K562 (cell line): Measurements from ENCODE around the gene ODF2. TPM values are rescaled to one million over a fixed set of nuclear protein-coding genes. Genes with fewer than 3 reads are reported as not detected.

Experiments
- ATAC-seq: fragments of 200-7000 bp; cut with Tn5 transposase; 3 replicates; pipeline ENCODE4 v1.9.1; 2020; ENCODE audit warnings: moderate library complexity
- BruUV-seq: library from RNA; stranded (reverse); fragments of 400-500 nt; replicated peaks from 2 replicates; lab custom pipeline; 2021; lab: Mats Ljungman, UMichigan
- CTCF ChIA-PET: fragments of 300-600 bp; formaldehyde crosslinking; extraction: SDS; loops from one replicate; lab custom pipeline; 2021; ENCODE audit warnings: low intra/inter-chr PET ratio; lab: Yijun Ruan, JAX
- POLR2A ChIA-PET: fragments of 300-600, 350-650 bp; sonication (Branson Sonifier 250); formaldehyde crosslinking; extraction: SDS; loops from one replicate; lab custom pipeline; 2021; ENCODE audit warnings: antibody characterized with exemption, inconsistent platforms; lab: Yijun Ruan, JAX
- DNase-seq, 4 experiments: peaks; one replicate each; pipeline versions ENCODE4 v3.0.0 to v3.0.0-alpha.2; 2011 to 2018; ENCODE audit warnings: low spot score in 3 of 4, mixed read lengths in 3 of 4; ENCODE audit errors: extremely low read depth in 1 of 4
- FAIRE-seq: peaks from 2 replicates; lab custom pipeline; 2011; peaks lifted over from hg19 to GRCh38; lab: Jason Lieb, UNC
- H2AFZ ChIP-seq: 2 replicates; pipeline ENCODE4 v1.6.0; 2011; ENCODE audit warnings: low read depth, low read length, control low read depth, inconsistent platforms
- H3K27ac ChIP-seq: fragments of 200-600 bp; 3 replicates; pipeline ENCODE4 v1.8.0; 2011; ENCODE audit warnings: low read depth, mild to moderate bottlenecking, control low read depth, inconsistent platforms, low read length, moderate library complexity, mixed read lengths; ENCODE audit errors: extremely low read depth
- H3K27me3 ChIP-seq, 2 experiments: fragments of 300-600 bp in 1 of 2; 2 replicates in 1 of 2; 3 replicates in 1 of 2; pipeline versions ENCODE4 v1.6.0 to v1.8.0; 2011; ENCODE audit warnings: inconsistent platforms in 2 of 2, low read length in 2 of 2, mild to moderate bottlenecking in 1 of 2, mixed read lengths in 1 of 2, moderate library complexity in 1 of 2; ENCODE audit not compliant: control insufficient read depth in 2 of 2, insufficient read depth in 2 of 2
- H3K36me3 ChIP-seq: fragments of 300-600 bp; 3 replicates; pipeline ENCODE4 v1.8.0; 2011; ENCODE audit warnings: mild to moderate bottlenecking, low read length, inconsistent platforms; ENCODE audit not compliant: control insufficient read depth, insufficient read depth
- H3K4me1 ChIP-seq, 2 experiments: fragments of 200-600 bp in 1 of 2; replicated peaks in 1 of 2; 2 replicates in 1 of 2; 3 replicates in 1 of 2; pipeline versions ENCODE4 v1.5.1 to v1.8.0; 2011; ENCODE audit warnings: inconsistent platforms in 2 of 2, low read length in 2 of 2, mild to moderate bottlenecking in 1 of 2, mixed read lengths in 1 of 2, moderate library complexity in 1 of 2; ENCODE audit not compliant: control insufficient read depth in 2 of 2, insufficient read depth in 2 of 2
- H3K4me2 ChIP-seq: 2 replicates; pipeline ENCODE4 v1.6.1; 2011; ENCODE audit warnings: low read length, control low read depth, inconsistent platforms, mixed read lengths; ENCODE audit not compliant: insufficient read depth
- H3K4me3 ChIP-seq: fragments of 200-600 bp; sonication (generic), shearing (Covaris generic); 2 replicates; pipeline ENCODE4 v1.5.1; 2016; ENCODE audit warnings: control low read depth, inconsistent platforms
- H3K79me2 ChIP-seq: fragments of 200-600 bp; 3 replicates; pipeline ENCODE4 v1.8.0; 2011; ENCODE audit warnings: low read length, inconsistent platforms; ENCODE audit not compliant: control insufficient read depth, insufficient read depth
- H3K9ac ChIP-seq, 2 experiments: 2 replicates each; pipeline versions ENCODE4 v1.6.0 to v1.6.1; 2011; ENCODE audit warnings: low read depth in 2 of 2, low read length in 2 of 2, control low read depth in 1 of 2, inconsistent platforms in 1 of 2, mild to moderate bottlenecking in 1 of 2, mixed read lengths in 1 of 2; ENCODE audit not compliant: insufficient read depth in 1 of 2
- H3K9me1 ChIP-seq: one replicate; pipeline ENCODE4 v1.6.0; 2011; ENCODE audit warnings: inconsistent platforms, mild to moderate bottlenecking, low read length, moderate library complexity; ENCODE audit not compliant: control insufficient read depth, insufficient read depth
- H3K9me3 ChIP-seq: replicated peaks from 2 replicates; pipeline ENCODE4 v1.5.1; 2011; ENCODE audit warnings: low read depth, low read length, inconsistent platforms; ENCODE audit not compliant: control insufficient read depth, insufficient read depth
- H4K20me1 ChIP-seq: replicated peaks from 2 replicates; pipeline ENCODE4 v1.6.1; 2011; ENCODE audit warnings: low read length, inconsistent platforms, mixed read lengths; ENCODE audit not compliant: control insufficient read depth, insufficient read depth
- CCAR2 ChIP-seq: fragments of 200-400 bp; formaldehyde crosslinking; IDR thresholded peaks from 2 replicates; pipeline ENCODE4 v1.6.1; 2017; ENCODE audit warnings: mild to moderate bottlenecking, low read depth, low read length
- CEBPB ChIP-seq: fragments of 450-650 bp; IDR thresholded peaks from 2 replicates; pipeline ENCODE4 v1.6.1; 2016; ENCODE audit warnings: missing genetic modification characterization, missing compliant biosample characterization
- CEBPG ChIP-seq, 3 experiments: fragments of 200-800 bp in 1 of 3; sonication (Bioruptor generic) in 1 of 3; sonication (generic) in 1 of 3; formaldehyde crosslinking in 1 of 3; IDR thresholded peaks in 2 of 3; conservative IDR thresholded peaks in 1 of 3; 2 replicates each; pipeline versions ENCODE4 v1.6.1 to v1.8.0; 2016 to 2022; ENCODE audit warnings: missing compliant biosample characterization in 2 of 3, missing genetic modification characterization in 2 of 3, mild to moderate bottlenecking in 1 of 3, missing genetic modification reagents in 1 of 3
- FOXM1 ChIP-seq, 2 experiments: fragments of 450-650 bp in 1 of 2; sonication (generic) in 1 of 2; formaldehyde crosslinking in 1 of 2; IDR thresholded peaks; 2 replicates each; pipeline versions ENCODE4 v1.6.1 to v1.9.0; 2017 to 2022; ENCODE audit warnings: low read depth in 2 of 2, mild to moderate bottlenecking in 2 of 2, missing genetic modification reagents in 1 of 2, moderate library complexity in 1 of 2
- HNRNPK ChIP-seq: fragments of 200-400 bp; formaldehyde crosslinking; IDR thresholded peaks from one replicate; pipeline ENCODE4 v1.6.1; 2018; ENCODE audit warnings: mild to moderate bottlenecking, low read depth, low read length; ENCODE audit not compliant: poor library complexity, severe bottlenecking
- MBD2 ChIP-seq: sonication (generic); IDR thresholded peaks from 2 replicates; pipeline ENCODE4 v1.6.1; 2016; ENCODE audit warnings: low read depth, borderline replicate concordance
- MECOM ChIP-seq: fragments of 250-450 bp; sonication (Bioruptor Pico); IDR thresholded peaks from 2 replicates; pipeline ENCODE4 v1.8.0; 2022; ENCODE audit warnings: inconsistent platforms
- NFRKB ChIP-seq: fragments of 450-650 bp; IDR thresholded peaks from 2 replicates; pipeline ENCODE4 v1.6.1; 2016; ENCODE audit warnings: low read depth
- NR2C2 ChIP-seq, 2 experiments: fragments of 200-800 bp in 1 of 2; sonication (Bioruptor generic) in 1 of 2; sonication (generic) in 1 of 2; formaldehyde crosslinking in 1 of 2; IDR thresholded peaks; 2 replicates each; pipeline versions ENCODE4 v1.6.1 to v1.8.0; 2016 to 2022; ENCODE audit warnings: mild to moderate bottlenecking in 1 of 2, missing compliant biosample characterization in 1 of 2, missing genetic modification characterization in 1 of 2, missing genetic modification reagents in 1 of 2
- PML ChIP-seq: IDR thresholded peaks from 2 replicates; pipeline ENCODE4 v1.6.1; 2012; ENCODE audit warnings: low read length, inconsistent platforms
- YY1 ChIP-seq, 3 experiments: IDR thresholded peaks; 2 replicates each; pipeline ENCODE4 v1.6.1; 2011; ENCODE audit warnings: low read length in 2 of 3, mild to moderate bottlenecking in 2 of 3, moderate library complexity in 2 of 3, borderline replicate concordance in 1 of 3, control low read depth in 1 of 3, low read depth in 1 of 3; ENCODE audit not compliant: insufficient read depth in 3 of 3, insufficient replicate concordance in 2 of 3, control insufficient read depth in 1 of 3, insufficient read length in 1 of 3; ENCODE audit errors: extremely low read depth in 1 of 3
- ZNF232 ChIP-seq: sonication (generic); formaldehyde crosslinking; IDR thresholded peaks from 2 replicates; pipeline ENCODE4 v1.8.0; 2022; ENCODE audit warnings: mild to moderate bottlenecking, missing genetic modification reagents
- ZNF449 ChIP-seq: fragments of 250-450 bp; sonication (Bioruptor Pico); IDR thresholded peaks from 2 replicates; pipeline ENCODE4 v1.8.0; 2022; ENCODE audit warnings: moderate library complexity, mild to moderate bottlenecking, inconsistent platforms
- WGBS: fragments of 100-300 bp; shearing (Covaris generic); methylation state at CpG from one replicate; pipeline ENCODE4 v1.1.6; 2016; ENCODE audit warnings: low coverage, mixed read lengths; ENCODE audit not compliant: insufficient coverage; ENCODE audit errors: missing lambda C conversion rate; 5-methylcytosine and 5-hydroxymethylcytosine counted together
- in situ Hi-C: fragments of 300-500 bp; cut with MboI; formaldehyde crosslinking; loops from 4 replicates; pipeline ENCODE4 v1.15.0; 2018; ENCODE audit warnings: inconsistent platforms, mixed read lengths
- intact Hi-C: fragments of 100-400 bp; cut with micrococcal nuclease; formaldehyde crosslinking; loops from 2 replicates; pipeline ENCODE4 v1.14.2; 2022
- polyA plus RNA-seq, 8 experiments: library from polyadenylated mRNA; depleted of rRNA in 4 of 8; stranded (reverse) in 5 of 8; unstranded in 3 of 8; fragments of >200 nt; fragmentation: Nextera tagmentation in 2 of 8; fragmentation: Illumina TruSeq in 1 of 8; extraction: Ambion mirVana in 2 of 8; extraction: Trizol in 1 of 8; gene quantifications; 2 replicates each; pipeline versions ENCODE4 v1.2.1 to v1.2.3, GENCODE V29; 2011 to 2014; ENCODE audit warnings: inconsistent platforms in 1 of 8, missing spikeins in 1 of 8
- total RNA-seq, 7 experiments: library from RNA; depleted of rRNA in 6 of 7; stranded (reverse); fragments of >200 nt in 6 of 7; fragmentation: Illumina TruSeq in 2 of 7; extraction: Trizol in 2 of 7; gene quantifications; 2 replicates each; pipeline versions ENCODE4 v1.2.1 to v1.2.3, GENCODE V29; 2011 to 2021; ENCODE audit warnings: low replicate concordance in 1 of 7
- TF ChIP-seq, protein P1 (sequence below), 2 experiments: fragments of 200-800 bp in 1 of 2; sonication (Bioruptor generic) in 1 of 2; sonication (generic) in 1 of 2; formaldehyde crosslinking in 1 of 2; IDR thresholded peaks in 1 of 2; conservative IDR thresholded peaks in 1 of 2; 2 replicates each; pipeline versions ENCODE4 v1.5.0 to v1.6.1; 2016 to 2020; ENCODE audit warnings: missing compliant biosample characterization in 1 of 2, missing genetic modification characterization in 1 of 2, missing genetic modification reagents in 1 of 2

Gene ODF2
- total and polyA plus RNA-seq, 9 of the 15 experiments (the other 6 are each of a cell fraction or from before 2014, with no cell fraction given) = 16.5 to 83.2 (median 69.7) TPM

DNA sequence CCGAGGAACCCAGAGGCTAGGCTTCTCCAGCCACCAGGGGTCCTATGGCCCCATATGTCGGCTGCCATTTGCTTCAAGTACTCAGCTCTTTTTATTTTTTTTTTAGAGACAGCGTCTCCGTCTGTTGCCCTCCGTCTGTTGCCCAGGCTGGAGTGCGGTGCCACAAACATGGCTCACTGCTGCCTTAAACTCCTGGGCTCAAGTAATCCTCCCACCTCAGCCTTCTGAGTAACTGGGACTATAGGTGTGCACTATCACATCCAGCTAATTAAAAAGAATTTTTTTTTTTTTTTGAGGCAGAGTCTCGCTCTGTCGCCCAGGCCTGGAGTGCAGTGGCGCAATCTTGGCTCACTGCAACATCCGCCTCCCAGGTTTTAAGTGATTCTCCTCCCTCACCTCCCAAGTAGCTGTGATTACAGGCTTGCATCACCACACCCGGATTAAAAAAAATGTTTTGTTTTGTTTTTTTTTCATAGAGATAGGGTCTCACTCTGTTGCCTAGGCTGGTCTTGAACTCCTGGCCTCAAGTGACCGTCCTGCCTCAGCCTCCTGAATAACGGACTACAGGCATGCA lies 26.2 kb upstream of the ODF2 start:
- ChIA-PET CTCF (no interaction called here), POLR2A (interaction anchor here (0.5 to 1.0 kb wide), 5 partner anchors 9 to 652 kb away, joined by 3 to 5 read pairs (median 3); partner anchors contain the start of gene CERCAM)
- H3K9me3 ChIP-seq = no peaks in the 10 kb centered on the region
- no peaks in the 10 kb centered on the region for H3K27me3 ChIP-seq
- peak overlapping the region; percentile 85 for H2AFZ ChIP-seq
- peak overlapping the region; percentile 67 for H3K4me2 ChIP-seq
- peak overlapping the region; percentile 81 for H3K27ac ChIP-seq
- FAIRE-seq = peak; percentile 35
- peaks cover 20% of the 10 kb centered on the region; the same call in 2 of the 3 replicates for H3K36me3 ChIP-seq
- ATAC-seq = peak; percentile 31
- peaks cover 14 to 33% of the 10 kb centered on the region in 2 experiments; a peak in 4 of 5 replicates for H3K4me1 ChIP-seq
- no peaks in the 10 kb centered on the region for H4K20me1 ChIP-seq
- peak in 1 of 4 experiments; percentile 33 for DNase-seq
- H3K9ac ChIP-seq = peak overlapping the region; percentile 78 to 79; a peak in 3 of 4 replicates
- peaks cover 12% of the 10 kb centered on the region; the same call in 2 of the 3 replicates for H3K79me2 ChIP-seq
- H3K9me1 ChIP-seq = no peaks in the 10 kb centered on the region
- H3K4me3 ChIP-seq = peak overlapping the region; percentile 25
- intact Hi-C loops (no loop called here), in situ Hi-C loops (loop anchor here (10.0 kb wide), 1 partner anchor 285 kb away; no protein-coding TSS in a partner anchor)
- no TSS peak for BruUV-seq
- 66% methylated on average over 12 of the region's 13 CpGs for WGBS
- TF ChIP-seq MECOM (CRISPR knock-in tag) (no peak), HNRNPK (no peak), CEBPB (tag) (peak; percentile 55), PML (no peak), ZNF449 (CRISPR knock-in tag) (no peak), NR2C2 (CRISPR knock-in tag; IDR thresholded peaks at IDR 0.05) (no peak), NR2C2 (tag; IDR thresholded peaks at IDR 0.05) (0 out of 2 replicates have a peak, but pooled peaks have one; percentile 4), MBD2 (no peak), CEBPG (CRISPR knock-in tag; IDR thresholded peaks at IDR 0.05) (no peak), CEBPG (tag; conservative IDR thresholded peaks at IDR 0.05 in 1 of 2, IDR thresholded peaks at IDR 0.05 in 1 of 2) (0 out of 4 replicates have a peak, but pooled peaks have one; percentile 14 to 17), CCAR2 (no peak), FOXM1 (IDR thresholded peaks at IDR 0.05; ENCODE audit: low read depth) (no peak), FOXM1 (CRISPR knock-in tag; IDR thresholded peaks at IDR 0.05; ENCODE audit: low read depth) (no peak), YY1 (IDR thresholded peaks at IDR 0.05; ENCODE audit: borderline replicate concordance in 1 of 3, control insufficient read depth in 1 of 3, extremely low read depth in 1 of 3, insufficient read depth in 3 of 3, insufficient read length in 1 of 3, insufficient replicate concordance in 2 of 3, low read depth in 1 of 3, low read length in 2 of 3) (peak in 1 of 3 experiments; percentile 62), ZNF232 (no peak), NFRKB (no peak)
- TF ChIP-seq, protein P1, sequence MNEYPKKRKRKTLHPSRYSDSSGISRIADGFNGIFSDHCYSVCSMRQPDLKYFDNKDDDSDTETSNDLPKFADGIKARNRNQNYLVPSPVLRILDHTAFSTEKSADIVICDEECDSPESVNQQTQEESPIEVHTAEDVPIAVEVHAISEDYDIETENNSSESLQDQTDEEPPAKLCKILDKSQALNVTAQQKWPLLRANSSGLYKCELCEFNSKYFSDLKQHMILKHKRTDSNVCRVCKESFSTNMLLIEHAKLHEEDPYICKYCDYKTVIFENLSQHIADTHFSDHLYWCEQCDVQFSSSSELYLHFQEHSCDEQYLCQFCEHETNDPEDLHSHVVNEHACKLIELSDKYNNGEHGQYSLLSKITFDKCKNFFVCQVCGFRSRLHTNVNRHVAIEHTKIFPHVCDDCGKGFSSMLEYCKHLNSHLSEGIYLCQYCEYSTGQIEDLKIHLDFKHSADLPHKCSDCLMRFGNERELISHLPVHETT (CRISPR knock-in tag; conservative IDR thresholded peaks at IDR 0.05 in 1 of 2, IDR thresholded peaks at IDR 0.05 in 1 of 2) = no peak
